ACC112 (cell line): ENCODE data around the gene TOMM20L.
"Not testable (repeated sequence)": the region's sequence is repeated elsewhere in the genome, so short reads cannot be mapped to it uniquely, and the experiment has no call there.

Experiments
- H2AFZ ChIP-seq: fragments of 200-600 bp; sonication (generic); one replicate; pipeline ENCODE4 v1.6.0; 2017; ENCODE audit warnings: antibody characterized with exemption, low read length; ENCODE audit not compliant: unreplicated experiment
- H3K27ac ChIP-seq: fragments of 200-600 bp; sonication (generic); 2 replicates; pipeline ENCODE4 v1.5.1; 2014; ENCODE audit warnings: low read depth, mild to moderate bottlenecking, antibody characterized with exemption, low read length, moderate library complexity
- H3K27me3 ChIP-seq: fragments of 200-600 bp; sonication (generic); 2 replicates; pipeline ENCODE4 v1.6.1; 2014; ENCODE audit warnings: mild to moderate bottlenecking, antibody characterized with exemption, low read length, moderate library complexity, mixed read lengths; ENCODE audit not compliant: insufficient read depth
- H3K36me3 ChIP-seq: fragments of 200-600 bp; sonication (generic); 2 replicates; pipeline ENCODE4 v1.6.1; 2016; ENCODE audit warnings: mild to moderate bottlenecking, antibody characterized with exemption, low read length, moderate library complexity, mixed read lengths; ENCODE audit not compliant: insufficient read depth
- H3K4me1 ChIP-seq: fragments of 200-600 bp; sonication (generic); one replicate; pipeline ENCODE4 v1.6.1; 2016; ENCODE audit warnings: low read length, mixed read lengths; ENCODE audit not compliant: insufficient read depth, unreplicated experiment, control insufficient read depth
- H3K4me3 ChIP-seq: fragments of 200-600 bp; sonication (generic); 2 replicates; pipeline ENCODE4 v1.5.1; 2014; ENCODE audit warnings: mild to moderate bottlenecking, low read depth, low read length
- H3K79me2 ChIP-seq: fragments of 200-600 bp; sonication (generic); one replicate; pipeline ENCODE4 v1.6.0; 2016; ENCODE audit warnings: low read length; ENCODE audit not compliant: control insufficient read depth, unreplicated experiment, insufficient read depth

Gene TOMM20L

DNA sequence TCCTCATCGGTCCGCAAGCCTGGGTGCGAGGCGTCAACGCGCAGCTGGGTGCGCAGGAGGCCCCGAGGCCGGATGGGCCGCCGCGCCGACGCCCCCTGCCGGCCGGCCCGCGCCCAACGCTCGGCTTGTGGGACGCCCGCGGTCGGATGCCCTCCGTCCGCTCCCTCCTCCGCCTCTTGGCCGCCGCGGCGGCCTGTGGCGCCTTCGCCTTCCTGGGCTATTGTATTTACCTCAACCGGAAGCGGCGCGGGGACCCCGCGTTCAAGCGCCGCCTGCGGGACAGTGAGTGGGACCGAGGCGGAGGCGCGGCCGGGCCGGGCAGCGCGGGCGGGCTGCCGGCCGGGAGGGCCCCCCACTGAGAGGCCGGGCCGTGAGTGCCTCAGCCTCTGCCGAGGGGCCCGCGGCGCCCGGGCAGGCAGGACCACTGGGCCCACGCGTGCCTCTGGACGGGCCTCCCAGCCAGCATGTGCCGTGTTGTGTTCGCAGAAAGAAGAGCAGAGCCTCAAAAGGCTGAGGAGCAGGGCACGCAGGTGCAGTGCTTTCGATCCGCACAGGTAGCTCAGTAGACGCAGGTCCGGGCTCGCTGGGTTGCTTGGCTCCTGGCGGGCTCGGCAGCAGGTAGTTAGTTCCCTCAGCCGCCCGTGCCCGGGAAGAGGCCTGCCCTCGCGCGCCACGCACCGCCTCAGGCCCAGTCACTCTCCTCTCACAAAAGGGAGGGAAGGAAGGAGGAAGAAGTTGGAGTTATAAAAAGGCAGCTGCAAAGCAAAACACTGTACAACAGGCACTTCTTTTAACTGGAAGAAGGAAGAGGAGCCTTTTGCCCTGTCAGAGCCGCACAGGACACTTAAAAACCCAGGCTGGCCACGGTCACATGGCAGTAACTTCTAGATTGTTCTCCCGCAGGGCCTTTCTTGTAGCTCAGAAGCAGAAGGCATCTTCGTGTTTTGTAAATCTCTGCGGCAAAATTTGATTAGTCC, at the start of gene TOMM20L:
TSS of gene TOMM20L (plus strand) at position 119 of the 977 bp plus-strand sequence. CDS start at position 147, 28 bp downstream.
- no peaks in the 10 kb centered on the region for H3K27me3 ChIP-seq
- peak within 1 kb of the TSS; percentile 96 for H2AFZ ChIP-seq
- no peaks in the 10 kb centered on the region for H3K79me2 ChIP-seq
- H3K4me3 ChIP-seq: peak within 1 kb of the TSS; percentile 75
- no peaks in the 10 kb centered on the region for H3K36me3 ChIP-seq
- no peak within 1 kb of the TSS for H3K27ac ChIP-seq
- H3K4me1 ChIP-seq: peaks cover 10% of the 10 kb centered on the region

DNA sequence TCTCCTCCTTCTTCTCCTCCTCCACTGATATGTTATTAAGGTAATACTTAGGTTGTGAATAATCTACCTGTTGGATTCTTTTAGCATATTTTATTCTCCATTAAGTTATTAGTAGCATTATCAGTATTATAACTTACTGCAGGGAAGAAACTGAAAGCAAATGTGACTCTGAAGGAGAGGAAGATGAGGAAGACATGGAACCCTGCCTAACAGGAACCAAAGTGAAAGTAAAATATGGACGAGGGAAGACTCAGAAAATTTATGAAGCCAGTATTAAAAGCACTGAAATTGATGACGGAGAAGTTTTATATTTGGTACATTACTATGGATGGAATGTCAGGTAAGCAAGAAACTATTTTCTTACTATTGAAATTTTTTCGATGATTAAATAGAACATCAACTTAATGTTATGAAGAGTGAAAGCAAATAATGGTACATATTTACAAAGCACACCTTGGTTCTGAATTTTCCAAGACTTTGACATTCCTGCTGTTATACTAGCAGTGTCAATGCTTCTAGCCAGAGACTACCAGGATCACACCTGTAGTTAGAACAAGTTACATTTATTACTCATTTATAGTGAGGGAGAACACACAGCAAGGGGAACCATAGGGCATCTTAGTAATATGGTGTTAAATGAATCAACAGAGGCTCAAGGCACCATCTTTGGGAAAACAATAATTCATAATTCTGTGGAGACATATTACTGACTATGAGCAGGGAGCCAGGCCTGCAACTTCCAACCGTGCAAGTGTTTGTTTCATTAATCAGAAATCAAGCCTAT, 42.0 kb upstream of the TOMM20L start:
- H3K79me2 ChIP-seq: no peaks in the 10 kb centered on the region
- peak overlapping the region; percentile 75 for H3K4me3 ChIP-seq
- peak overlapping the region; percentile 9; the same call in 1 of the 2 replicates for H3K27ac ChIP-seq
- peak overlapping the region; percentile 90 for H2AFZ ChIP-seq
- peaks cover 6% of the 10 kb centered on the region for H3K4me1 ChIP-seq
- peaks cover 11% of the 10 kb centered on the region for H3K36me3 ChIP-seq
- H3K27me3 ChIP-seq: no peaks in the 10 kb centered on the region

GRCh38 chr14:58354808-58355207, 40.9 kb upstream of the TOMM20L start:
- peaks cover 11% of the 10 kb centered on the region for H3K36me3 ChIP-seq
- no peaks in the 10 kb centered on the region for H3K27me3 ChIP-seq
- H3K79me2 ChIP-seq: no peaks in the 10 kb centered on the region
- H2AFZ ChIP-seq: no peak overlapping the region
- no peak overlapping the region for H3K27ac ChIP-seq
- no peak overlapping the region for H3K4me3 ChIP-seq
- peaks cover 6% of the 10 kb centered on the region for H3K4me1 ChIP-seq

DNA sequence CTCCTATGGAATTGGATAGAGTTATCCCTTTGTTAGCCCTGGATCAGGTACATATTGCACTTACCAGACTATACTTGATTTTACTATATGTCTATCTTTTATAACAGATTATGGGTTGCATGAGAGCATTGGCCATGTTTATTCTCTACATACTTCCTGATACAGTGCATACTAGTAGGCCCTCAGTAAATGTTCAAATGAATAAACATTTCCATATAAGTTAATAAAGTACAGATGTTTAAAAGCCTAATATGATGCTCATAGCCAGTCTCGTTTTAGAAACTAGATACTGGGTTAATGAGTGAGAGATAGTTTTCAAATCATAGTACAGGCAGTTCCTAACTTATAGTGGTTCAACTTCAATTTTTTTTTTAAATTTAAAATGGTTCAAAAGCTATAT, 39.5 kb upstream of the TOMM20L start:
- H3K36me3 ChIP-seq: peaks cover 9% of the 10 kb centered on the region

DNA sequence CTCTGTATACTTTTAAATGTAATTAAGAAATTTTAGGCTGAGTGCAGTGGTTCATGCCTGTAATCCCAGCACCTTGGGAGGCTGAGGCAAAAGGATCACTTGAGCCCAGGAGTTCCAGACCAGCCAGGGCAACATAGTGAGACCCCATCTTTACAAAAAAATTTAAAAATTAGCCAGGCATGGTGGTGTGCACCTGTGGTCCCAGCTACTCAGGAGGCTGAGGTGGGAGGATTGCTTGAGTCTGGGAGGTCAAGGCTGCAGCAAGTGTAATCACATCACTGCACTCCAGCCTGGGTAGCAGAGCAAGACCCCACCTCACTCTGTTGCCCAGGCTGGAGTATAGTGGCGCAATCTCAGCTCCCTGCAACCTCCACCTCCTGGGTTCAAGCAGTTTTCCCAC, 33.5 kb upstream of the TOMM20L start:
- H3K27me3 ChIP-seq, H3K4me1 ChIP-seq, H3K27ac ChIP-seq, H2AFZ ChIP-seq, H3K79me2 ChIP-seq, H3K4me3 ChIP-seq: not testable (repeated sequence)
- H3K36me3 ChIP-seq: peaks cover 16% of the 10 kb centered on the region

More for the DNA sequence above, 39.5 kb upstream of the TOMM20L start:
- Histone ChIP-seq H3K27me3 (no peaks in the 10 kb centered on the region), H2AFZ (no peak overlapping the region), H3K4me1 (peaks cover 6% of the 10 kb centered on the region), H3K4me3 (no peak overlapping the region), H3K79me2 (no peaks in the 10 kb centered on the region), H3K27ac (no peak overlapping the region)

DNA sequence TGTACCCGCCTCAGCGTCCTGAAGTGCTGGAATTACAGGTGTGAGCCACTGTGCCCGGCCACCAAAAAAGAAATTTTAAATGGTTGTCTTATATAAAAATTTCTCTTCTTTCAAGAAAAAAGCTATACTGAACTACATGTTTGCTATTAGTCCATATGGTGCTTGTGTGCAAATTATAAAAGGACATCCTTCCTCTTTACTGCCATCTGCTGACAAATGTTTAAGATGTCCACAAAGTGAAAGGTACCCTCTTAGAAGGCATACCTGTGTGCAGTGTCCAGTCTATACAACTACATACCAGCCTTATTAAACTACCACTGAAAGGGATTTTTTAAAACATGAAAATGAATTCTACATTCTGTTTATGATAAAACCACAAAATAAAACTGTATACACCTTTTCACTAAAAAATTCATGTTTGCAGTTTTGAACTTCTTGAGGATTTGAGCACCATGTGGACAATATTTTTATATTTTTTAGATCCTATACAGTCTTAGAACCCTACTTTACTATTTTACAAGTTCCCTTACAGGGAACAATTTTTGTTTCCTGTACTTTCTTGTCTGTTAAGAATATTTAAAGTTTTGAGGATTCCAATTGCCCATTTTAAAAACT, 32.8 kb upstream of the TOMM20L start:
- no peak overlapping the region for H3K27ac ChIP-seq
- H3K27me3 ChIP-seq: no peaks in the 10 kb centered on the region
- H3K36me3 ChIP-seq: peaks cover 21% of the 10 kb centered on the region
- H3K4me3 ChIP-seq: no peak overlapping the region
- no peak overlapping the region for H2AFZ ChIP-seq
- no peaks in the 10 kb centered on the region for H3K79me2 ChIP-seq
- no peaks in the 10 kb centered on the region for H3K4me1 ChIP-seq

- H3K79me2 ChIP-seq: no peaks in the 10 kb centered on the region
- no peak overlapping the region for H3K4me3 ChIP-seq
- H3K36me3 ChIP-seq: peaks cover 26% of the 10 kb centered on the region
These were observed 31.4 kb upstream of the TOMM20L start for GRCh38 chr14:58364316-58364715.

GRCh38 chr14:58367296-58367695, 28.4 kb upstream of the TOMM20L start:
- H3K4me3 ChIP-seq: no peak overlapping the region
- no peaks in the 10 kb centered on the region for H3K4me1 ChIP-seq
- no peaks in the 10 kb centered on the region for H3K27me3 ChIP-seq
- H3K36me3 ChIP-seq: peaks cover 36% of the 10 kb centered on the region
- no peak overlapping the region for H2AFZ ChIP-seq
- H3K79me2 ChIP-seq: no peaks in the 10 kb centered on the region
- H3K27ac ChIP-seq: no peak overlapping the region

More at GRCh38 chr14:58364316-58364715, 31.4 kb upstream of the TOMM20L start:
- Histone ChIP-seq H3K27me3 (no peaks in the 10 kb centered on the region), H3K27ac (no peak overlapping the region), H3K4me1 (no peaks in the 10 kb centered on the region), H2AFZ (no peak overlapping the region)

DNA sequence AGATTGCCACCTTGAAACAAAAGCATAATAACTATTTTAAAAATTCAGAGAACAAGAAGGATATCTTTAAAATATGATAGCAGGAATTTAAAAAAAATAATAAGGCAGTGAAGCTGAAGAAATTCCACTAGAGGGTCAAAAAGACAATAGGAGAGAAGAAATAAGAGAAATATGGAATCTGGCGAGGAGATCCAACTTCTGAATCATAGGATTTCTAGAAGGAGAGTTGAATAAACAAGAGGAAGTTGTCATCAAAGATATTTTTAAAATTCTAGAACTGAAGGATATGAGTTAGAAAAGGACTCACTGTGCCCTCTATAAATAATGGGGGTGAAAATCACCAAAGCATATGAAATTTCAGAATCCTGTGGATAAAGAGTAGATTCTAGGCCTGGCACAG, 26.8 kb upstream of the TOMM20L start:
- H3K27me3 ChIP-seq: no peaks in the 10 kb centered on the region
- H3K4me1 ChIP-seq: no peaks in the 10 kb centered on the region
- no peak overlapping the region for H3K4me3 ChIP-seq
- no peak overlapping the region for H2AFZ ChIP-seq
- no peak overlapping the region for H3K27ac ChIP-seq
- no peaks in the 10 kb centered on the region for H3K79me2 ChIP-seq
- H3K36me3 ChIP-seq: peaks cover 40% of the 10 kb centered on the region

- H3K36me3 ChIP-seq: peaks cover 19% of the 10 kb centered on the region
These were observed 18.9 kb upstream of the TOMM20L start for GRCh38 chr14:58376791-58377190.

More at GRCh38 chr14:58376791-58377190, 18.9 kb upstream of the TOMM20L start:
- no peak overlapping the region for H3K4me3 ChIP-seq
- H3K27me3 ChIP-seq: no peaks in the 10 kb centered on the region
- no peaks in the 10 kb centered on the region for H3K79me2 ChIP-seq
- no peak overlapping the region for H2AFZ ChIP-seq
- no peaks in the 10 kb centered on the region for H3K4me1 ChIP-seq
- H3K27ac ChIP-seq: no peak overlapping the region
